K562 (cell line): ENCODE measurements around the gene CAMK2D.

Experiments
- BRD4 ChIP-seq: fragments of 200-600 bp; sonication (generic); IDR thresholded peaks from 2 replicates; pipeline ENCODE4 v1.6.1; 2017; ENCODE audit warnings: inconsistent platforms
- GABPA ChIP-seq: fragments of 200-800 bp; sonication (Bioruptor generic); conservative IDR thresholded peaks from 2 replicates; pipeline ENCODE4 v1.6.1; 2016; ENCODE audit warnings: low read depth, missing genetic modification characterization, missing compliant biosample characterization
- PHTF2 ChIP-seq: fragments of 250-450 bp; sonication (Bioruptor Pico); IDR thresholded peaks from 2 replicates; pipeline ENCODE4 v1.5.0; 2021; ENCODE audit warnings: mild to moderate bottlenecking
- POLR2A ChIP-seq: fragments of 450-650 bp; conservative IDR thresholded peaks from 2 replicates; pipeline ENCODE4 v1.6.1; 2016
- TF ChIP-seq, protein P1 (sequence below), 3 experiments: IDR thresholded peaks in 2 of 3; conservative IDR thresholded peaks in 1 of 3; 2 replicates each; pipeline ENCODE4 v1.5.1; 2011 to 2012; ENCODE audit warnings: low read length in 3 of 3, mild to moderate bottlenecking in 3 of 3, control low read depth in 2 of 3, improper control_type of control experiment in 1 of 3, inconsistent platforms in 1 of 3, low read depth in 1 of 3, mixed read lengths in 1 of 3, moderate library complexity in 1 of 3; ENCODE audit not compliant: insufficient read depth in 2 of 3

DNA sequence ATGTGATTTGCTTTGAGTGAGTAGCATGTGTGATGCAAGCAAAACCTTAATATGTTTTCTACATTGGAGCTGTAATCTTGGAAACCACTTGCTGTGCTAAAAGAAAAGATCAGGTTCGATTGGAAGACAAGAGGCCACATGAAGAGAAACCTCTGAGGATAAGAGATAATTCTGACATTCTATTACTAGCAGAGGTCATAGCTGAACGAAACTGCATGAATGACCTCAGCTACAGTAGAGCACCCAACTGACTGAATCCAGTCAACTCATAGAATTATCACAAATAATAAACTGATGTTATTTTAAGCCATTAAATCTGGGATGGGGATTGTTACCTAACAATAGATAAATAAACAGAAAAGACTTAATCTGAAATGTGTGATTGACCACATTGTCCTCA lies 147.1 kb downstream of the CAMK2D start:
- no peak for TF ChIP-seq GABPA (tag)
- TF ChIP-seq POLR2A, result no peak
- TF ChIP-seq, protein P1, sequence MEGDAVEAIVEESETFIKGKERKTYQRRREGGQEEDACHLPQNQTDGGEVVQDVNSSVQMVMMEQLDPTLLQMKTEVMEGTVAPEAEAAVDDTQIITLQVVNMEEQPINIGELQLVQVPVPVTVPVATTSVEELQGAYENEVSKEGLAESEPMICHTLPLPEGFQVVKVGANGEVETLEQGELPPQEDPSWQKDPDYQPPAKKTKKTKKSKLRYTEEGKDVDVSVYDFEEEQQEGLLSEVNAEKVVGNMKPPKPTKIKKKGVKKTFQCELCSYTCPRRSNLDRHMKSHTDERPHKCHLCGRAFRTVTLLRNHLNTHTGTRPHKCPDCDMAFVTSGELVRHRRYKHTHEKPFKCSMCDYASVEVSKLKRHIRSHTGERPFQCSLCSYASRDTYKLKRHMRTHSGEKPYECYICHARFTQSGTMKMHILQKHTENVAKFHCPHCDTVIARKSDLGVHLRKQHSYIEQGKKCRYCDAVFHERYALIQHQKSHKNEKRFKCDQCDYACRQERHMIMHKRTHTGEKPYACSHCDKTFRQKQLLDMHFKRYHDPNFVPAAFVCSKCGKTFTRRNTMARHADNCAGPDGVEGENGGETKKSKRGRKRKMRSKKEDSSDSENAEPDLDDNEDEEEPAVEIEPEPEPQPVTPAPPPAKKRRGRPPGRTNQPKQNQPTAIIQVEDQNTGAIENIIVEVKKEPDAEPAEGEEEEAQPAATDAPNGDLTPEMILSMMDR (IDR thresholded peaks at IDR 0.05 in 2 of 3, conservative IDR thresholded peaks at IDR 0.05 in 1 of 3; ENCODE audit: insufficient read depth in 2 of 3, low read depth in 1 of 3, low read length in 3 of 3), result no peak
- TF ChIP-seq BRD4, result no peak
- no peak for TF ChIP-seq PHTF2 (CRISPR knock-in tag)
